ENCODE results near the gene FETUB. TPM values are rescaled to one million over a fixed set of nuclear protein-coding genes. Genes with fewer than 3 reads are reported as not detected.
"Not testable (repeated sequence)": the region's sequence is repeated elsewhere in the genome, so short reads cannot be mapped to it uniquely, and the experiment has no call there.

Gene FETUB
- polyA plus RNA-seq, 2 donors: 3.3 to 5.0 TPM

GRCh38 chr3:186630950-186631641 lies 9.1 kb upstream of the FETUB start:
- H3K27ac ChIP-seq (ENCODE audit: low read depth in 2 of 2, low read length in 1 of 2): no peak overlapping the region
- 71 to 84% methylated on average over 6 of the region's 6 CpGs for WGBS, 2 donors
- H3K9me3 ChIP-seq (ENCODE audit: control insufficient read depth in 2 of 2, insufficient read depth in 1 of 2, low read depth in 1 of 2, low read length in 1 of 2): peaks cover 0 to 3% of the 10 kb centered on the region in 2 donors

DNA sequence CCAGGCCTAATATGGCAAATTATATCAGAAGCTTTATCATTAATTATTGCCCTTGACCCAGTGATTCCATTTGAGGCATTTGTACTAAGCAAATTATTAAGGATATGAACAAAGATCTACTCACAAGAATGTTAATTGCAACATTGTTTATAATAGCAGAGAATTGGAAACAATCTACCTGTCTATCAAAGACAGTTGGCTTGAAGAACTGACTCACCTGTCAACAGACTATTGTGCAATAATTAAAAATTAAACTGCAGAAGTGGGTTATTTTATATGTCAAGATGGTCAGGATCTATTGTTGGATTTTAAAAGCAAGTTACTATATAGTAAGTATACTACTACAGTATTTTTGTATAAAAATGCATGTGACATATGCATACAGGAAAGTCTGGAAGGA lies 6.7 kb upstream of the FETUB start:
- no peaks in the 10 kb centered on the region for H3K9me3 ChIP-seq (ENCODE audit: control insufficient read depth in 2 of 2, insufficient read depth in 1 of 2, low read depth in 1 of 2, low read length in 1 of 2)
- no peaks in the 10 kb centered on the region for H3K4me1 ChIP-seq (ENCODE audit: control insufficient read depth in 2 of 2, insufficient read depth in 2 of 2, low read length in 1 of 2)
- H3K4me3 ChIP-seq (ENCODE audit: low read depth in 1 of 2, low read length in 2 of 2): no peak overlapping the region
- H3K27ac ChIP-seq (ENCODE audit: low read depth in 2 of 2, low read length in 1 of 2): no peak overlapping the region
- H3K27me3 ChIP-seq (ENCODE audit: control insufficient read depth in 1 of 2, insufficient read depth in 2 of 2, low read length in 2 of 2): no peaks in the 10 kb centered on the region
- no peaks in the 10 kb centered on the region for H3K36me3 ChIP-seq (ENCODE audit: control insufficient read depth in 2 of 2, insufficient read depth in 2 of 2, low read length in 1 of 2)

More at GRCh38 chr3:186630950-186631641, 9.1 kb upstream of the FETUB start:
- no peaks in the 10 kb centered on the region for H3K27me3 ChIP-seq (ENCODE audit: control insufficient read depth in 1 of 2, insufficient read depth in 2 of 2, low read length in 2 of 2)
- no peak overlapping the region for H3K4me3 ChIP-seq (ENCODE audit: low read depth in 1 of 2, low read length in 2 of 2)
- no peaks in the 10 kb centered on the region for H3K4me1 ChIP-seq (ENCODE audit: control insufficient read depth in 2 of 2, insufficient read depth in 2 of 2, low read length in 1 of 2)
- no peaks in the 10 kb centered on the region for H3K36me3 ChIP-seq (ENCODE audit: control insufficient read depth in 2 of 2, insufficient read depth in 2 of 2, low read length in 1 of 2)

- WGBS, 2 donors: 82 to 86% methylated on average over 5 of the region's 5 CpGs
- not testable (repeated sequence) for H3K9me3 ChIP-seq (ENCODE audit: control insufficient read depth in 2 of 2, insufficient read depth in 1 of 2, low read depth in 1 of 2, low read length in 1 of 2); H3K4me3 ChIP-seq (ENCODE audit: low read depth in 1 of 2, low read length in 2 of 2); H3K4me1 ChIP-seq (ENCODE audit: control insufficient read depth in 2 of 2, insufficient read depth in 2 of 2, low read length in 1 of 2); H3K27ac ChIP-seq (ENCODE audit: low read depth in 2 of 2, low read length in 1 of 2); H3K27me3 ChIP-seq (ENCODE audit: control insufficient read depth in 1 of 2, insufficient read depth in 2 of 2, low read length in 2 of 2); H3K36me3 ChIP-seq (ENCODE audit: control insufficient read depth in 2 of 2, insufficient read depth in 2 of 2, low read length in 1 of 2)
These were observed 6.0 kb upstream of the FETUB start for GRCh38 chr3:186634207-186634606.

GRCh38 chr3:186635532-186635931 lies 4.7 kb upstream of the FETUB start:
- Histone ChIP-seq H3K27ac (ENCODE audit: low read depth in 2 of 2, low read length in 1 of 2) (peak overlapping the region in 1 of 2 donors; percentile 7), H3K36me3 (ENCODE audit: control insufficient read depth in 2 of 2, insufficient read depth in 2 of 2, low read length in 1 of 2) (no peaks in the 10 kb centered on the region), H3K4me3 (ENCODE audit: low read depth in 1 of 2, low read length in 2 of 2) (no peak overlapping the region), H3K27me3 (ENCODE audit: control insufficient read depth in 1 of 2, insufficient read depth in 2 of 2, low read length in 2 of 2) (no peaks in the 10 kb centered on the region), H3K4me1 (ENCODE audit: control insufficient read depth in 2 of 2, insufficient read depth in 2 of 2, low read length in 1 of 2) (peaks cover 0 to 3% of the 10 kb centered on the region in 2 donors), H3K9me3 (ENCODE audit: control insufficient read depth in 2 of 2, insufficient read depth in 1 of 2, low read depth in 1 of 2, low read length in 1 of 2) (no peaks in the 10 kb centered on the region)
- 81 to 84% methylated on average over 3 of the region's 3 CpGs for WGBS, 2 donors

DNA sequence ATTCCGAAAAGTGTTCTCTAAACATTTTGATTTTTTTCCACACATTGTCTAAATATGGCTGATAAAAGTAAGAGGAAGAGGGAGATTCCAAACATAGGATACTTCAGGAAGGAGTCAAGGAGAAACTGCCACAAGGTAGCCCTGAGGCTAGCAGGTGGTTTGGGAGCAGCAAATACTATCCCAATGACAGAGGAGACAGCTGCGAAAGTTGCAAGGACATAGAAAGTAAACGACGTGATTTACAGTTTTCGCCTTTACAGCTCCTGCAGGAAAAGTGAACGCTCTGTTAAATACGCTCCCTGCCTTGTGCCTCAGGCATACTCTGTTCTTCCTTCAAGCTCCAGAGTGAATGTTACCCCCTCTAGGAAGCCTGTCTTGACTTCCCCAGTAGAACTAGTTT lies 3.7 kb upstream of the FETUB start:
- peaks cover 0 to 3% of the 10 kb centered on the region in 2 donors for H3K4me1 ChIP-seq (ENCODE audit: control insufficient read depth in 2 of 2, insufficient read depth in 2 of 2, low read length in 1 of 2)
- no peaks in the 10 kb centered on the region for H3K9me3 ChIP-seq (ENCODE audit: control insufficient read depth in 2 of 2, insufficient read depth in 1 of 2, low read depth in 1 of 2, low read length in 1 of 2)
- H3K27ac ChIP-seq (ENCODE audit: low read depth in 2 of 2, low read length in 1 of 2): no peak overlapping the region
- no peaks in the 10 kb centered on the region for H3K27me3 ChIP-seq (ENCODE audit: control insufficient read depth in 1 of 2, insufficient read depth in 2 of 2, low read length in 2 of 2)
- WGBS, 2 donors: 72 to 82% methylated on average over 7 of the region's 7 CpGs
- no peak overlapping the region for H3K4me3 ChIP-seq (ENCODE audit: low read depth in 1 of 2, low read length in 2 of 2)
- no peaks in the 10 kb centered on the region for H3K36me3 ChIP-seq (ENCODE audit: control insufficient read depth in 2 of 2, insufficient read depth in 2 of 2, low read length in 1 of 2)

DNA sequence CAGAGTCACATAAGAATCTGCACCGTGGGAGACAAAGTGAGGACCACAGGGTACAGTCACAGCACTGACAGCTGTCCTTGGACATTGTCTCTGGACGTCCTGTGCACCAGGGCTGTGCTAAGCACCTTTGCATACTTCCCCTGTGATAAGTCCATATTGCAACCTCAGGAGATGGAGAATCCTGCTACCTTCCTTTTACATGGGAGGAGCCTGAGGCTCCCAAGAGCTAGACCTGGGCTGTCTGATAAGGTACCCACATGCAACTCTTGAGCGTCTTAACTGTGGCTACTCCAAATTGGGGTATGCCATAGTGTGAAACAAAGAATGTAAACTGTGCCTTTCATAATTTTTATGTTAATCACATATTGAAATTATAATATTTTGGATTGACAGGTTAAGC lies 2.5 kb upstream of the FETUB start:
- Histone ChIP-seq H3K36me3 (ENCODE audit: control insufficient read depth in 2 of 2, insufficient read depth in 2 of 2, low read length in 1 of 2) (no peaks in the 10 kb centered on the region), H3K27ac (ENCODE audit: low read depth in 2 of 2, low read length in 1 of 2) (no peak overlapping the region), H3K9me3 (ENCODE audit: control insufficient read depth in 2 of 2, insufficient read depth in 1 of 2, low read depth in 1 of 2, low read length in 1 of 2) (no peaks in the 10 kb centered on the region), H3K4me1 (ENCODE audit: control insufficient read depth in 2 of 2, insufficient read depth in 2 of 2, low read length in 1 of 2) (peaks cover 0 to 5% of the 10 kb centered on the region in 2 donors), H3K27me3 (ENCODE audit: control insufficient read depth in 1 of 2, insufficient read depth in 2 of 2, low read length in 2 of 2) (no peaks in the 10 kb centered on the region), H3K4me3 (ENCODE audit: low read depth in 1 of 2, low read length in 2 of 2) (no peak overlapping the region)
- 68 to 73% methylated on average over 3 of the region's 3 CpGs for WGBS, 2 donors

- no peaks in the 10 kb centered on the region for H3K36me3 ChIP-seq (ENCODE audit: control insufficient read depth in 2 of 2, insufficient read depth in 2 of 2, low read length in 1 of 2)
- H3K27me3 ChIP-seq (ENCODE audit: control insufficient read depth in 1 of 2, insufficient read depth in 2 of 2, low read length in 2 of 2): no peaks in the 10 kb centered on the region
- no peaks in the 10 kb centered on the region for H3K9me3 ChIP-seq (ENCODE audit: control insufficient read depth in 2 of 2, insufficient read depth in 1 of 2, low read depth in 1 of 2, low read length in 1 of 2)
- no peak overlapping the region for H3K4me3 ChIP-seq (ENCODE audit: low read depth in 1 of 2, low read length in 2 of 2)
- WGBS, 2 donors: 74 to 86% methylated on average over 2 of the region's 2 CpGs
- H3K4me1 ChIP-seq (ENCODE audit: control insufficient read depth in 2 of 2, insufficient read depth in 2 of 2, low read length in 1 of 2): peaks cover 0 to 7% of the 10 kb centered on the region in 2 donors
- peak overlapping the region in 1 of 2 donors; percentile 59 for H3K27ac ChIP-seq (ENCODE audit: low read depth in 2 of 2, low read length in 1 of 2)
These were observed 1.9 kb upstream of the FETUB start for GRCh38 chr3:186638259-186638658.

- H3K4me3 ChIP-seq (ENCODE audit: low read depth in 1 of 2, low read length in 2 of 2): no peak overlapping the region
- no peaks in the 10 kb centered on the region for H3K36me3 ChIP-seq (ENCODE audit: control insufficient read depth in 2 of 2, insufficient read depth in 2 of 2, low read length in 1 of 2)
- 37 to 49% methylated on average over 9 of the region's 9 CpGs for WGBS, 2 donors
- no peaks in the 10 kb centered on the region for H3K27me3 ChIP-seq (ENCODE audit: control insufficient read depth in 1 of 2, insufficient read depth in 2 of 2, low read length in 2 of 2)
- peaks cover 0 to 7% of the 10 kb centered on the region in 2 donors for H3K4me1 ChIP-seq (ENCODE audit: control insufficient read depth in 2 of 2, insufficient read depth in 2 of 2, low read length in 1 of 2)
- H3K9me3 ChIP-seq (ENCODE audit: control insufficient read depth in 2 of 2, insufficient read depth in 1 of 2, low read depth in 1 of 2, low read length in 1 of 2): no peaks in the 10 kb centered on the region
- H3K27ac ChIP-seq (ENCODE audit: low read depth in 2 of 2, low read length in 1 of 2): peak overlapping the region; percentile 66 to 69
These were observed 247 bp downstream of the FETUB start for GRCh38 chr3:186640473-186640818.

GRCh38 chr3:186640929-186641328 lies 730 bp downstream of the FETUB start:
- H3K4me1 ChIP-seq (ENCODE audit: control insufficient read depth in 2 of 2, insufficient read depth in 2 of 2, low read length in 1 of 2): peaks cover 0 to 7% of the 10 kb centered on the region in 2 donors
- no peaks in the 10 kb centered on the region for H3K27me3 ChIP-seq (ENCODE audit: control insufficient read depth in 1 of 2, insufficient read depth in 2 of 2, low read length in 2 of 2)
- H3K27ac ChIP-seq (ENCODE audit: low read depth in 2 of 2, low read length in 1 of 2): peak overlapping the region; percentile 59 to 66

DNA sequence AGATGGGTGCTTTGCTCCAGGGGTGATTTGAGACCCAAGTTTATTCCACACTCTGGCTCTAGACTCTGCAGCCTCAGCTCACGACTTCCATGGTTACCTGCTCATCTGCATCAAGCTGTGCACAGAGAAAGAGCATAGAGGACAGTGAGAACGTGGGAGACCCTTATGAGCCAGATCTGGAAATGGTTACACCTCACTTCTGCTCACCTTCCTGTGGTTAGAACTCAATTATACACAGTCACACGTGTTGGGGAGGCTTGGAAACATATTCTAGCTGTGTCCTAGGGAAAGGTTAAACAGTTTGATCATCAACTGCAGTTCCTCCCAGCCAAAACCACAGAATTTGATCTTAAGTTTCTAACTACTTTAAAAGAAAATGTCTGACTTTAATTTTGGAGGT lies 1.8 kb downstream of the FETUB start:
- no peaks in the 10 kb centered on the region for H3K36me3 ChIP-seq (ENCODE audit: control insufficient read depth in 2 of 2, insufficient read depth in 2 of 2, low read length in 1 of 2)
- 48 to 60% methylated on average over 3 of the region's 3 CpGs for WGBS, 2 donors
- H3K9me3 ChIP-seq (ENCODE audit: control insufficient read depth in 2 of 2, insufficient read depth in 1 of 2, low read depth in 1 of 2, low read length in 1 of 2): no peaks in the 10 kb centered on the region
- H3K4me1 ChIP-seq (ENCODE audit: control insufficient read depth in 2 of 2, insufficient read depth in 2 of 2, low read length in 1 of 2): peaks cover 0 to 7% of the 10 kb centered on the region in 2 donors
- H3K27ac ChIP-seq (ENCODE audit: low read depth in 2 of 2, low read length in 1 of 2): no peak overlapping the region
- no peak overlapping the region for H3K4me3 ChIP-seq (ENCODE audit: low read depth in 1 of 2, low read length in 2 of 2)
- H3K27me3 ChIP-seq (ENCODE audit: control insufficient read depth in 1 of 2, insufficient read depth in 2 of 2, low read length in 2 of 2): no peaks in the 10 kb centered on the region

More at GRCh38 chr3:186640929-186641328, 730 bp downstream of the FETUB start:
- Histone ChIP-seq H3K4me3 (ENCODE audit: low read depth in 1 of 2, low read length in 2 of 2) (no peak overlapping the region), H3K9me3 (ENCODE audit: control insufficient read depth in 2 of 2, insufficient read depth in 1 of 2, low read depth in 1 of 2, low read length in 1 of 2) (no peaks in the 10 kb centered on the region), H3K36me3 (ENCODE audit: control insufficient read depth in 2 of 2, insufficient read depth in 2 of 2, low read length in 1 of 2) (no peaks in the 10 kb centered on the region)
